WTC11 (cell line): ENCODE results near the gene LAMC3. TPM values are rescaled to one million over a fixed set of nuclear protein-coding genes. Genes with fewer than 3 reads are reported as not detected.

Source experiments
- ATAC-seq: fragments of 200-7000 bp; cut with Tn5 transposase; 2 replicates; pipeline ENCODE4 v1.10.0; 2021; ENCODE audit warnings: mild to moderate bottlenecking, moderate library complexity
- CTCF ChIA-PET: fragments of 300-600 bp; sonication (Branson Sonifier 250); formaldehyde crosslinking; loops from one replicate; lab custom pipeline; 2021; ENCODE audit warnings: antibody characterized with exemption; lab: Charles Lee
- POLR2A ChIA-PET: fragments of 350-600 bp; sonication (Branson Sonifier 250); formaldehyde crosslinking; loops from one replicate; lab custom pipeline; 2021; ENCODE audit warnings: antibody characterized with exemption; lab: Charles Lee
- DNase-seq: peaks from one replicate; pipeline ENCODE4 v3.0.0; 2021; ENCODE audit warnings: low spot score
- H3K27ac Mint-ChIP-seq: 2 replicates; pipeline ENCODE4 v1.8.0; 2021; ENCODE audit warnings: mixed read lengths
- H3K27me3 Mint-ChIP-seq: 2 replicates; pipeline ENCODE4 v1.8.0; 2021; ENCODE audit warnings: low read depth, mild to moderate bottlenecking, moderate library complexity, mixed read lengths
- H3K36me3 Mint-ChIP-seq: 2 replicates; pipeline ENCODE4 v1.8.0; 2021; ENCODE audit warnings: mixed read lengths
- H3K4me1 Mint-ChIP-seq: 2 replicates; pipeline ENCODE4 v1.8.0; 2022; ENCODE audit warnings: mixed read lengths
- H3K4me3 Mint-ChIP-seq: 2 replicates; pipeline ENCODE4 v1.8.0; 2021; ENCODE audit warnings: mild to moderate bottlenecking, moderate library complexity, mixed read lengths
- H3K9me3 Mint-ChIP-seq: 2 replicates; pipeline ENCODE4 v1.8.0; 2021; ENCODE audit warnings: mixed read lengths
- CREB1 ChIP-seq: sonication (generic); formaldehyde crosslinking; IDR thresholded peaks from 2 replicates; pipeline ENCODE4 v1.8.0; 2023; ENCODE audit warnings: mild to moderate bottlenecking, missing genetic modification reagents
- CREM ChIP-seq: sonication (generic); formaldehyde crosslinking; IDR thresholded peaks from 2 replicates; pipeline ENCODE4 v1.8.1; 2022; ENCODE audit warnings: mild to moderate bottlenecking, missing genetic modification reagents, moderate library complexity
- CTCF ChIP-seq: fragments of 200-600 bp; IDR thresholded peaks from 2 replicates; pipeline ENCODE4 v1.8.0; 2022; ENCODE audit warnings: antibody characterized with exemption
- ETV6 ChIP-seq: sonication (generic); formaldehyde crosslinking; IDR thresholded peaks from 2 replicates; pipeline ENCODE4 v1.8.1; 2022; ENCODE audit warnings: mild to moderate bottlenecking, missing genetic modification reagents
- IRF2 ChIP-seq: sonication (generic); formaldehyde crosslinking; IDR thresholded peaks from 2 replicates; pipeline ENCODE4 v1.8.0; 2022; ENCODE audit warnings: low read depth, missing genetic modification reagents, borderline replicate concordance
- JAZF1 ChIP-seq: fragments of 250-450 bp; sonication (Bioruptor Pico); IDR thresholded peaks from 2 replicates; pipeline ENCODE4 v1.9.0; 2021; ENCODE audit warnings: moderate library complexity, mild to moderate bottlenecking, inconsistent platforms
- MLX ChIP-seq: sonication (generic); formaldehyde crosslinking; IDR thresholded peaks from 2 replicates; pipeline ENCODE4 v1.8.1; 2023; ENCODE audit warnings: mild to moderate bottlenecking, missing genetic modification reagents, moderate library complexity
- NFE2L1 ChIP-seq: sonication (generic); formaldehyde crosslinking; IDR thresholded peaks from 2 replicates; pipeline ENCODE4 v1.8.1; 2023; ENCODE audit warnings: missing genetic modification reagents
- NR3C1 ChIP-seq: sonication (generic); formaldehyde crosslinking; conservative IDR thresholded peaks from 2 replicates; pipeline ENCODE4 v1.8.1; 2023; ENCODE audit warnings: low read depth, mild to moderate bottlenecking, missing genetic modification reagents
- SMAD3 ChIP-seq: sonication (generic); formaldehyde crosslinking; IDR thresholded peaks from 2 replicates; pipeline ENCODE4 v1.8.0; 2022; ENCODE audit warnings: missing genetic modification reagents, mild to moderate bottlenecking, borderline replicate concordance
- SOX15 ChIP-seq: fragments of 250-450 bp; sonication (Bioruptor Pico); IDR thresholded peaks from 2 replicates; pipeline ENCODE4 v1.9.0; 2021; ENCODE audit warnings: mild to moderate bottlenecking
- USF1 ChIP-seq: sonication (generic); formaldehyde crosslinking; IDR thresholded peaks from 2 replicates; pipeline ENCODE4 v1.8.0; 2022; ENCODE audit warnings: mild to moderate bottlenecking, missing genetic modification reagents
- ZNF219 ChIP-seq: sonication (generic); formaldehyde crosslinking; IDR thresholded peaks from 2 replicates; pipeline ENCODE4 v1.8.0; 2023; ENCODE audit warnings: missing genetic modification reagents, mild to moderate bottlenecking, borderline replicate concordance
- ZNF263 ChIP-seq: sonication (generic); formaldehyde crosslinking; IDR thresholded peaks from 2 replicates; pipeline ENCODE4 v1.8.1; 2022; ENCODE audit warnings: low read depth, mild to moderate bottlenecking, moderate library complexity, missing genetic modification reagents
- ZNF425 ChIP-seq: fragments of 250-450 bp; sonication (Bioruptor Pico); conservative IDR thresholded peaks from 2 replicates; pipeline ENCODE4 v1.9.0; 2021; ENCODE audit warnings: mild to moderate bottlenecking
- ZNF512 ChIP-seq: sonication (generic); formaldehyde crosslinking; IDR thresholded peaks from 2 replicates; pipeline ENCODE4 v1.8.1; 2022; ENCODE audit warnings: missing genetic modification reagents, borderline replicate concordance
- total RNA-seq: library from RNA; stranded (reverse); gene quantifications from 3 replicates; pipeline ENCODE4 v1.2.3, GENCODE V29; 2021
- TF ChIP-seq, protein P1 (sequence below): sonication (generic); formaldehyde crosslinking; IDR thresholded peaks from 2 replicates; pipeline ENCODE4 v1.8.1; 2023; ENCODE audit warnings: mild to moderate bottlenecking, missing genetic modification reagents, borderline replicate concordance
- TF ChIP-seq, protein P2 (sequence below): sonication (generic); formaldehyde crosslinking; IDR thresholded peaks from 2 replicates; pipeline ENCODE4 v1.8.0; 2023; ENCODE audit warnings: mild to moderate bottlenecking, missing genetic modification reagents
- TF ChIP-seq, protein P3 (sequence below): sonication (generic); formaldehyde crosslinking; conservative IDR thresholded peaks from 2 replicates; pipeline ENCODE4 v1.8.1; 2023; ENCODE audit warnings: mild to moderate bottlenecking, low read depth, missing genetic modification reagents, moderate library complexity

Gene LAMC3
- total RNA-seq, 1 experiment from 2014 or later = 50.9 TPM

GRCh38 chr9:131091352-131091992 lies 82.5 kb downstream of the LAMC3 start (continued):
- TF ChIP-seq, protein P1, sequence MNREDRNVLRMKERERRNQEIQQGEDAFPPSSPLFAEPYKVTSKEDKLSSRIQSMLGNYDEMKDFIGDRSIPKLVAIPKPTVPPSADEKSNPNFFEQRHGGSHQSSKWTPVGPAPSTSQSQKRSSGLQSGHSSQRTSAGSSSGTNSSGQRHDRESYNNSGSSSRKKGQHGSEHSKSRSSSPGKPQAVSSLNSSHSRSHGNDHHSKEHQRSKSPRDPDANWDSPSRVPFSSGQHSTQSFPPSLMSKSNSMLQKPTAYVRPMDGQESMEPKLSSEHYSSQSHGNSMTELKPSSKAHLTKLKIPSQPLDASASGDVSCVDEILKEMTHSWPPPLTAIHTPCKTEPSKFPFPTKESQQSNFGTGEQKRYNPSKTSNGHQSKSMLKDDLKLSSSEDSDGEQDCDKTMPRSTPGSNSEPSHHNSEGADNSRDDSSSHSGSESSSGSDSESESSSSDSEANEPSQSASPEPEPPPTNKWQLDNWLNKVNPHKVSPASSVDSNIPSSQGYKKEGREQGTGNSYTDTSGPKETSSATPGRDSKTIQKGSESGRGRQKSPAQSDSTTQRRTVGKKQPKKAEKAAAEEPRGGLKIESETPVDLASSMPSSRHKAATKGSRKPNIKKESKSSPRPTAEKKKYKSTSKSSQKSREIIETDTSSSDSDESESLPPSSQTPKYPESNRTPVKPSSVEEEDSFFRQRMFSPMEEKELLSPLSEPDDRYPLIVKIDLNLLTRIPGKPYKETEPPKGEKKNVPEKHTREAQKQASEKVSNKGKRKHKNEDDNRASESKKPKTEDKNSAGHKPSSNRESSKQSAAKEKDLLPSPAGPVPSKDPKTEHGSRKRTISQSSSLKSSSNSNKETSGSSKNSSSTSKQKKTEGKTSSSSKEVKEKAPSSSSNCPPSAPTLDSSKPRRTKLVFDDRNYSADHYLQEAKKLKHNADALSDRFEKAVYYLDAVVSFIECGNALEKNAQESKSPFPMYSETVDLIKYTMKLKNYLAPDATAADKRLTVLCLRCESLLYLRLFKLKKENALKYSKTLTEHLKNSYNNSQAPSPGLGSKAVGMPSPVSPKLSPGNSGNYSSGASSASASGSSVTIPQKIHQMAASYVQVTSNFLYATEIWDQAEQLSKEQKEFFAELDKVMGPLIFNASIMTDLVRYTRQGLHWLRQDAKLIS = no peak
- TF ChIP-seq SMAD3 = no peak
- TF ChIP-seq NFE2L1 (CRISPR knock-in tag) = no peak
- no peak for TF ChIP-seq ZNF263 (CRISPR knock-in tag)
- no peak for TF ChIP-seq ZNF219 (CRISPR knock-in tag)
- no peak for TF ChIP-seq SOX15
- TF ChIP-seq USF1 = no peak
- TF ChIP-seq, all 79 proteins: peak for 0

DNA sequence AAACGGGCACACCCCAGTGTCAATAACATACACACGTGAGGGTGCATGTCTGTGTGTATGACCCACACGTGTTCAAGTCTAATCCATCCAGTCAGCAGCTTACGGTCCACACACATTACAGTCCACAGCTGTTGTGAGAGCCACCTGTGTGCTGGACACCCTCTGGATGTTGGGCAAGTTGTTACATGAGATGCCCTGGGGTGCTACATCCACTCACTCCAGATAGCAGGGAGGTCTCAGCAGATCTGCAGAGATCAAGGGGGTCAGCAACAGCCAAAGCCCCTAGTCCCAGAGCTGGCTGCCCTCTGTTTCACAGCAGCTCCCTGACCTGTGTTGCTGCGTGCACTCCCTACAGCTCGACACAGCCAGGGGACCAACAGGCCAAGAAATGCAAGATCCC lies 83.1 kb downstream of the LAMC3 start:
- no peaks in the 10 kb centered on the region for H3K36me3 Mint-ChIP-seq
- TF ChIP-seq, protein P2, sequence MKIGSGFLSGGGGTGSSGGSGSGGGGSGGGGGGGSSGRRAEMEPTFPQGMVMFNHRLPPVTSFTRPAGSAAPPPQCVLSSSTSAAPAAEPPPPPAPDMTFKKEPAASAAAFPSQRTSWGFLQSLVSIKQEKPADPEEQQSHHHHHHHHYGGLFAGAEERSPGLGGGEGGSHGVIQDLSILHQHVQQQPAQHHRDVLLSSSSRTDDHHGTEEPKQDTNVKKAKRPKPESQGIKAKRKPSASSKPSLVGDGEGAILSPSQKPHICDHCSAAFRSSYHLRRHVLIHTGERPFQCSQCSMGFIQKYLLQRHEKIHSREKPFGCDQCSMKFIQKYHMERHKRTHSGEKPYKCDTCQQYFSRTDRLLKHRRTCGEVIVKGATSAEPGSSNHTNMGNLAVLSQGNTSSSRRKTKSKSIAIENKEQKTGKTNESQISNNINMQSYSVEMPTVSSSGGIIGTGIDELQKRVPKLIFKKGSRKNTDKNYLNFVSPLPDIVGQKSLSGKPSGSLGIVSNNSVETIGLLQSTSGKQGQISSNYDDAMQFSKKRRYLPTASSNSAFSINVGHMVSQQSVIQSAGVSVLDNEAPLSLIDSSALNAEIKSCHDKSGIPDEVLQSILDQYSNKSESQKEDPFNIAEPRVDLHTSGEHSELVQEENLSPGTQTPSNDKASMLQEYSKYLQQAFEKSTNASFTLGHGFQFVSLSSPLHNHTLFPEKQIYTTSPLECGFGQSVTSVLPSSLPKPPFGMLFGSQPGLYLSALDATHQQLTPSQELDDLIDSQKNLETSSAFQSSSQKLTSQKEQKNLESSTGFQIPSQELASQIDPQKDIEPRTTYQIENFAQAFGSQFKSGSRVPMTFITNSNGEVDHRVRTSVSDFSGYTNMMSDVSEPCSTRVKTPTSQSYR = no peak
- TF ChIP-seq ZNF512 (CRISPR knock-in tag) (no peak), CREM (CRISPR knock-in tag) (no peak), SOX15 (no peak), JAZF1 (CRISPR knock-in tag) (no peak), MLX (no peak), ZNF425 (no peak), CREB1 (CRISPR knock-in tag) (no peak), CTCF (no peak), NR3C1 (CRISPR knock-in tag) (no peak), IRF2 (CRISPR knock-in tag) (no peak), ZNF263 (CRISPR knock-in tag) (no peak), ETV6 (no peak)
- TF ChIP-seq, protein P3, sequence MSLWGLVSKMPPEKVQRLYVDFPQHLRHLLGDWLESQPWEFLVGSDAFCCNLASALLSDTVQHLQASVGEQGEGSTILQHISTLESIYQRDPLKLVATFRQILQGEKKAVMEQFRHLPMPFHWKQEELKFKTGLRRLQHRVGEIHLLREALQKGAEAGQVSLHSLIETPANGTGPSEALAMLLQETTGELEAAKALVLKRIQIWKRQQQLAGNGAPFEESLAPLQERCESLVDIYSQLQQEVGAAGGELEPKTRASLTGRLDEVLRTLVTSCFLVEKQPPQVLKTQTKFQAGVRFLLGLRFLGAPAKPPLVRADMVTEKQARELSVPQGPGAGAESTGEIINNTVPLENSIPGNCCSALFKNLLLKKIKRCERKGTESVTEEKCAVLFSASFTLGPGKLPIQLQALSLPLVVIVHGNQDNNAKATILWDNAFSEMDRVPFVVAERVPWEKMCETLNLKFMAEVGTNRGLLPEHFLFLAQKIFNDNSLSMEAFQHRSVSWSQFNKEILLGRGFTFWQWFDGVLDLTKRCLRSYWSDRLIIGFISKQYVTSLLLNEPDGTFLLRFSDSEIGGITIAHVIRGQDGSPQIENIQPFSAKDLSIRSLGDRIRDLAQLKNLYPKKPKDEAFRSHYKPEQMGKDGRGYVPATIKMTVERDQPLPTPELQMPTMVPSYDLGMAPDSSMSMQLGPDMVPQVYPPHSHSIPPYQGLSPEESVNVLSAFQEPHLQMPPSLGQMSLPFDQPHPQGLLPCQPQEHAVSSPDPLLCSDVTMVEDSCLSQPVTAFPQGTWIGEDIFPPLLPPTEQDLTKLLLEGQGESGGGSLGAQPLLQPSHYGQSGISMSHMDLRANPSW (CRISPR knock-in tag) = no peak

More for the DNA sequence above, 83.1 kb downstream of the LAMC3 start:
- peaks cover 11% of the 10 kb centered on the region for H3K4me1 Mint-ChIP-seq
- DNase-seq = no peak
- no peak overlapping the region for H3K4me3 Mint-ChIP-seq
- POLR2A ChIA-PET = interaction anchor here (1.2 kb wide), 1 partner anchor 17 kb away, joined by 3 read pairs; no protein-coding TSS in a partner anchor
- H3K27ac Mint-ChIP-seq = peak overlapping the region; percentile 54; the same call in 1 of the 2 replicates
- H3K9me3 Mint-ChIP-seq = no peaks in the 10 kb centered on the region
- CTCF ChIA-PET = no interaction called here
- ATAC-seq = no peak
- peaks cover 6% of the 10 kb centered on the region for H3K27me3 Mint-ChIP-seq
